ENCODE results near the gene TIMM23. TPM values are rescaled to one million over a fixed set of nuclear protein-coding genes. Genes with fewer than 3 reads are reported as not detected.

Gene TIMM23
- total RNA-seq, 1 donor, result 62.6 TPM

- no peaks in the 10 kb centered on the region for H3K79me2 ChIP-seq (ENCODE audit: insufficient read depth, low read length)
- no peaks in the 10 kb centered on the region for H4K20me1 ChIP-seq (ENCODE audit: insufficient read depth, low read length)
- TF ChIP-seq, protein P1, sequence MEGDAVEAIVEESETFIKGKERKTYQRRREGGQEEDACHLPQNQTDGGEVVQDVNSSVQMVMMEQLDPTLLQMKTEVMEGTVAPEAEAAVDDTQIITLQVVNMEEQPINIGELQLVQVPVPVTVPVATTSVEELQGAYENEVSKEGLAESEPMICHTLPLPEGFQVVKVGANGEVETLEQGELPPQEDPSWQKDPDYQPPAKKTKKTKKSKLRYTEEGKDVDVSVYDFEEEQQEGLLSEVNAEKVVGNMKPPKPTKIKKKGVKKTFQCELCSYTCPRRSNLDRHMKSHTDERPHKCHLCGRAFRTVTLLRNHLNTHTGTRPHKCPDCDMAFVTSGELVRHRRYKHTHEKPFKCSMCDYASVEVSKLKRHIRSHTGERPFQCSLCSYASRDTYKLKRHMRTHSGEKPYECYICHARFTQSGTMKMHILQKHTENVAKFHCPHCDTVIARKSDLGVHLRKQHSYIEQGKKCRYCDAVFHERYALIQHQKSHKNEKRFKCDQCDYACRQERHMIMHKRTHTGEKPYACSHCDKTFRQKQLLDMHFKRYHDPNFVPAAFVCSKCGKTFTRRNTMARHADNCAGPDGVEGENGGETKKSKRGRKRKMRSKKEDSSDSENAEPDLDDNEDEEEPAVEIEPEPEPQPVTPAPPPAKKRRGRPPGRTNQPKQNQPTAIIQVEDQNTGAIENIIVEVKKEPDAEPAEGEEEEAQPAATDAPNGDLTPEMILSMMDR (IDR thresholded peaks at IDR 0.05; ENCODE audit: extremely low read depth, low read depth, low read length), result no peak
- H3K36me3 ChIP-seq (ENCODE audit: insufficient read depth, low read length), result no peaks in the 10 kb centered on the region
- no peak overlapping the region for H2AFZ ChIP-seq (ENCODE audit: low read length)
- DNase-seq (ENCODE audit: insufficient read length, low spot score, missing footprints), result no peak
- no peaks in the 10 kb centered on the region for H3K4me1 ChIP-seq (ENCODE audit: insufficient read depth, low read length)
- peaks cover 4% of the 10 kb centered on the region for H3K27me3 ChIP-seq (ENCODE audit: insufficient read depth, low read length)
- H3K4me2 ChIP-seq (ENCODE audit: insufficient read depth, low read length), result no peak overlapping the region
- H3K9me3 ChIP-seq (ENCODE audit: low read depth, low read length), result no peaks in the 10 kb centered on the region
- H3K27ac ChIP-seq (ENCODE audit: low read depth, low read length), result no peak overlapping the region
- H3K4me3 ChIP-seq (ENCODE audit: insufficient read depth, low read length), result no peak overlapping the region
These were observed 78.8 kb downstream of the TIMM23 start for GRCh38 chr10:46050941-46051623.

GRCh38 chr10:46052057-46052790, 79.9 kb downstream of the TIMM23 start:
- H3K4me3 ChIP-seq (ENCODE audit: insufficient read depth, low read length), result no peak overlapping the region

GRCh38 chr10:46052791-46053375, 80.6 kb downstream of the TIMM23 start:
- H3K36me3 ChIP-seq (ENCODE audit: insufficient read depth, low read length), result no peaks in the 10 kb centered on the region
- TF ChIP-seq, protein P1 (IDR thresholded peaks at IDR 0.05; ENCODE audit: extremely low read depth, low read depth, low read length), result no peak
- no peaks in the 10 kb centered on the region for H3K27me3 ChIP-seq (ENCODE audit: insufficient read depth, low read length)
- H3K4me3 ChIP-seq (ENCODE audit: insufficient read depth, low read length), result no peak overlapping the region
- H3K79me2 ChIP-seq (ENCODE audit: insufficient read depth, low read length), result no peaks in the 10 kb centered on the region
- H4K20me1 ChIP-seq (ENCODE audit: insufficient read depth, low read length), result no peaks in the 10 kb centered on the region
- H3K9me3 ChIP-seq (ENCODE audit: low read depth, low read length), result no peaks in the 10 kb centered on the region
- no peak overlapping the region for H2AFZ ChIP-seq (ENCODE audit: low read length)
- no peak overlapping the region for H3K4me2 ChIP-seq (ENCODE audit: insufficient read depth, low read length)
- no peak overlapping the region for H3K27ac ChIP-seq (ENCODE audit: low read depth, low read length)
- no peaks in the 10 kb centered on the region for H3K4me1 ChIP-seq (ENCODE audit: insufficient read depth, low read length)
- DNase-seq (ENCODE audit: insufficient read length, low spot score, missing footprints), result no peak

More at GRCh38 chr10:46052057-46052790, 79.9 kb downstream of the TIMM23 start:
- Histone ChIP-seq H3K27me3 (ENCODE audit: insufficient read depth, low read length) (no peaks in the 10 kb centered on the region), H3K36me3 (ENCODE audit: insufficient read depth, low read length) (no peaks in the 10 kb centered on the region), H2AFZ (ENCODE audit: low read length) (no peak overlapping the region), H3K79me2 (ENCODE audit: insufficient read depth, low read length) (no peaks in the 10 kb centered on the region), H3K9me3 (ENCODE audit: low read depth, low read length) (no peaks in the 10 kb centered on the region), H3K4me1 (ENCODE audit: insufficient read depth, low read length) (no peaks in the 10 kb centered on the region), H4K20me1 (ENCODE audit: insufficient read depth, low read length) (no peaks in the 10 kb centered on the region), H3K4me2 (ENCODE audit: insufficient read depth, low read length) (no peak overlapping the region), H3K27ac (ENCODE audit: low read depth, low read length) (no peak overlapping the region)
- DNase-seq (ENCODE audit: insufficient read length, low spot score, missing footprints), result no peak
- TF ChIP-seq, protein P1 (IDR thresholded peaks at IDR 0.05; ENCODE audit: extremely low read depth, low read depth, low read length), result no peak

Small RNA genes lying within 50 kb of the gene (small RNA-seq; reads per million reads assigned to genes)
- not detected for gene SNORA74C-1

Other genes starting within 250 kb of the TIMM23 start
- 69.5 and 88.7 TPM in 2 replicates for gene WASHC2C, start 245.2 kb upstream of the TIMM23 start, total RNA-seq
- 3.6 and 3.8 TPM in 2 replicates for gene AGAP4, start 125.0 kb upstream of the TIMM23 start, total RNA-seq
- gene NCOA4, start 58.1 kb downstream of the TIMM23 start, total RNA-seq, result 260 TPM in 2 replicates
- gene MSMB, start 73.8 kb downstream of the TIMM23 start, total RNA-seq, result not detected in 2 replicates

All from osteoblast (primary cell).